Esophagus squamous epithelium (tissue), 4 donors: ENCODE data around the gene MBD3L2.

Experiments
- POLR2A ChIP-seq, 4 donors: fragments of 450-650 bp; IDR thresholded peaks; one replicate each; pipeline ENCODE4 v1.6.1; 2017; ENCODE audit warnings: antibody characterized with exemption in 4 of 4, mild to moderate bottlenecking in 4 of 4, moderate library complexity in 3 of 4
- TF ChIP-seq, protein P1 (sequence below), 6 experiments: fragments of 450-650 bp in 4 of 6; fragments of 200-600 bp in 2 of 6; sonication (generic) in 2 of 6; IDR thresholded peaks; one replicate each; pipeline ENCODE4 v1.5.1; 2016 to 2019; ENCODE audit warnings: antibody characterized with exemption in 6 of 6, mild to moderate bottlenecking in 4 of 6, moderate library complexity in 4 of 6

- TF ChIP-seq, protein P1, sequence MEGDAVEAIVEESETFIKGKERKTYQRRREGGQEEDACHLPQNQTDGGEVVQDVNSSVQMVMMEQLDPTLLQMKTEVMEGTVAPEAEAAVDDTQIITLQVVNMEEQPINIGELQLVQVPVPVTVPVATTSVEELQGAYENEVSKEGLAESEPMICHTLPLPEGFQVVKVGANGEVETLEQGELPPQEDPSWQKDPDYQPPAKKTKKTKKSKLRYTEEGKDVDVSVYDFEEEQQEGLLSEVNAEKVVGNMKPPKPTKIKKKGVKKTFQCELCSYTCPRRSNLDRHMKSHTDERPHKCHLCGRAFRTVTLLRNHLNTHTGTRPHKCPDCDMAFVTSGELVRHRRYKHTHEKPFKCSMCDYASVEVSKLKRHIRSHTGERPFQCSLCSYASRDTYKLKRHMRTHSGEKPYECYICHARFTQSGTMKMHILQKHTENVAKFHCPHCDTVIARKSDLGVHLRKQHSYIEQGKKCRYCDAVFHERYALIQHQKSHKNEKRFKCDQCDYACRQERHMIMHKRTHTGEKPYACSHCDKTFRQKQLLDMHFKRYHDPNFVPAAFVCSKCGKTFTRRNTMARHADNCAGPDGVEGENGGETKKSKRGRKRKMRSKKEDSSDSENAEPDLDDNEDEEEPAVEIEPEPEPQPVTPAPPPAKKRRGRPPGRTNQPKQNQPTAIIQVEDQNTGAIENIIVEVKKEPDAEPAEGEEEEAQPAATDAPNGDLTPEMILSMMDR (IDR thresholded peaks at IDR 0.05), result no peak
- no peak for TF ChIP-seq POLR2A (IDR thresholded peaks at IDR 0.05)
These were observed 27.0 kb downstream of the MBD3L2 start for GRCh38 chr19:7076151-7076550.
